HG02588 (cell line): ENCODE results near the gene CCDC106.
A peak's percentile ranks its signal among the peaks of the same experiment; 100 is the strongest.

Experiments
- ATAC-seq: cut with Tn5 transposase; IDR thresholded peaks from one replicate; pipeline ENCODE4 v1.9.1; 2021; ENCODE audit warnings: mild to moderate bottlenecking, moderate library complexity; ENCODE audit not compliant: unreplicated experiment

CCDC106 gene

GRCh38 chr19:55647732-55648584, at the start of gene CCDC106:
Gene CCDC106, plus strand, starts transcription at chr19:55648212. Its CDS starts 835 bp downstream, at chr19:55649047.
- no peak for ATAC-seq

GRCh38 chr19:55598719-55599467, 49.1 kb upstream of the CCDC106 start:
- ATAC-seq = peak; percentile 37

- peak; percentile 46 for ATAC-seq
These were observed 48.6 kb upstream of the CCDC106 start, which contains the start of gene FIZ1 for GRCh38 chr19:55599468-55599841. Gene FIZ1, minus strand, starts transcription at chr19:55599517. Its CDS starts 1,652 bp downstream, at chr19:55597865.

DNA sequence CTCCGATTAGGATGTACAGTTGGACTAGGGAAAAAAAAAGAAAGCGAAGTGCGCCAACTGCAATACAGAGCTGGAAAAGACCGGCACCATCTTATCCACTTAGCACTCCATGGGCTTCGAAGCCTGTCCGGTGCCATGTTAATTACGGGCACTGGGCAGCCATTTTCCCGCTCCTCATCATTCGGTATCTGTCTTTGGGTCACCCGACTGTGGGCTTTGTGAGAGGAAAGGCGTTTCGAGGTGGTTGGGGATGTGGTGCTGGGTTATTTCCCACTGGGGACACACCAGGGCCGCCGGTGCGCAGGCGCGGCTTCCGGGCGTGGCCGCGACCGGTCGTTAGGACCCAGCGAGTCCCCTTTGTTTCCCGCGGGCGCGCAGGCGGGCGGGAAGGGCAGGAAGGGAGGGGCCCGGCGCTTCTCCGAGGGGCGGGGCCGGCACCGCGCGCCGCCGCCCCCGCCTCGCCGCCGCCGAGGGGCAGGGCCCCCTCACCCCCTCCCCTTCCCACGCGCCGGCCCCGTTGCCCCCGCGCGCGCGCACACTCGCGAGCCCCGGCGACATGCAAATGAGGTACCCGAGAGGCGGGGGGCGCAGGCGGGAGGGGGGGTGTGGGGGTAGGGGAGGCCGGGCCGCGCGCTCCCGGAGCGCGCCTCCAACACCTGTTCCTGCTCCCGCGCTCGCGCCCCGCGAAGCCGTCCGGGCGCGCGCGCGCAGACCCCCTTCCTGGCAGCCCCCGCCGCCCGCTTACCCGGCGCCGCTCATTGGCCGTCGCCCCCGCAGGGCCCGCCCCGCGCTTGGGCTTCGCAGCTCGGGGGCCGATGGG, 48.0 kb upstream of the CCDC106 start, which contains the start of gene ZNF524:
ZNF524 (plus strand) TSS at position 447 of the 820 bp plus-strand sequence. CDS start 1,825 bp downstream, outside the sequence.
- ATAC-seq = peak; percentile 39

- ATAC-seq = no peak
These were observed 47.4 kb upstream of the CCDC106 start for GRCh38 chr19:55600662-55601028.

DNA sequence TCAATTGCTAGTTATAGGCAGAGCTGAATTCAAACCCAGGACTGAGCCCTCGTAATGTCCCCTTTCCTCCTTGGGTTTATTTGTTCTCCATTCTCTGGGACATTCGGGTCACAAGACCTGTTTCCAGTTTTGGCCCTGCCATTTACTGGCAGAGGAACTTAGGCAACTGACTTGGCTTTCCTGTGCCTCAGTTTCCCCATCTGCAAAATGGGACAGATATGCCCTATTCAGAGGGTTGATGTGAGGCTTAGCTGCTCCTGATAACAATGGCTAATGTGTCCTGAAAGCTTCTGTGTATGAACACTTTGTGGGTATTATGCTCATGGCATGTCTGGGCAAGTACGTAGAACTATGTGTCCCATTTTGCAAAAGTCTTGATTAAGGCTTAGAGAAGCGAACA, 46.9 kb upstream of the CCDC106 start:
- ATAC-seq = no peak

GRCh38 chr19:55602104-55603001, 45.7 kb upstream of the CCDC106 start:
- ATAC-seq = no peak

- no peak for ATAC-seq
These were observed 44.9 kb upstream of the CCDC106 start for GRCh38 chr19:55603115-55603514.

DNA sequence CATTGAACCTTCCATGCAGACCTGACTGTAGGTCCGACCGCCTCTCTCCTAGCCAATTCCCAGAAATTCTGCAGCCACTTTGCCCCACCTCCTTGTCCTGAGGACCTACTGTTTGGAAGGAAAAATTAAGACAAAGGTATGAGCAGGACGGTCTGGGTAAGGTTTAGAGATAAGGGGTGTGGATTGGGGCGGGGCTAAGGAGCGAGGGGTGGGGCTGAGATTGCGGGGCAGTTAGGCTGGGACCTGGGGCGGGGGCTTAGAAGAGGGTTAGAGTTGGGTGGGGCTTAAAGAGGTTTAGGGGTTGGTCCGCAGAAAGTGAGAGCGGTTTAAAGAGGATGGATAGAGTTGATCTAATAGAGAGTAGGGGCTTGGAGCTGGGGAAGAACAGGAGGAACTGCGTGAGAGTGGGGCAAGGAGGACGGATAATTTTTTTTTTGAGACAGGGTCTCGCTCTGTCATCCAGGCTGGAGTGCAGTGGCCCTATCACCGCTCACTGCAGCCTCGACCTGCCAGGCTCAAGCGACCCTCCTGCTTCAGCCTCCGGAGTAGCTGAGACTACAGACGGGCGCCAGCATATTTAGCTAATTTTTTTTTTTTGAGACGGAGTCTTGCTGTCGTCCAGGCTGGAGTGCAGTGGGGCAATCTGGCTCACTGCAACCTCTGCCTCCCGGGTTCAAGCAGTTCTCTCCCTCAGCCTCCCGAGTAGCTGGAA, 44.3 kb upstream of the CCDC106 start:
- ATAC-seq = no peak

- ATAC-seq = peak; percentile 65
These were observed 42.8 kb upstream of the CCDC106 start for GRCh38 chr19:55605207-55605636.

DNA sequence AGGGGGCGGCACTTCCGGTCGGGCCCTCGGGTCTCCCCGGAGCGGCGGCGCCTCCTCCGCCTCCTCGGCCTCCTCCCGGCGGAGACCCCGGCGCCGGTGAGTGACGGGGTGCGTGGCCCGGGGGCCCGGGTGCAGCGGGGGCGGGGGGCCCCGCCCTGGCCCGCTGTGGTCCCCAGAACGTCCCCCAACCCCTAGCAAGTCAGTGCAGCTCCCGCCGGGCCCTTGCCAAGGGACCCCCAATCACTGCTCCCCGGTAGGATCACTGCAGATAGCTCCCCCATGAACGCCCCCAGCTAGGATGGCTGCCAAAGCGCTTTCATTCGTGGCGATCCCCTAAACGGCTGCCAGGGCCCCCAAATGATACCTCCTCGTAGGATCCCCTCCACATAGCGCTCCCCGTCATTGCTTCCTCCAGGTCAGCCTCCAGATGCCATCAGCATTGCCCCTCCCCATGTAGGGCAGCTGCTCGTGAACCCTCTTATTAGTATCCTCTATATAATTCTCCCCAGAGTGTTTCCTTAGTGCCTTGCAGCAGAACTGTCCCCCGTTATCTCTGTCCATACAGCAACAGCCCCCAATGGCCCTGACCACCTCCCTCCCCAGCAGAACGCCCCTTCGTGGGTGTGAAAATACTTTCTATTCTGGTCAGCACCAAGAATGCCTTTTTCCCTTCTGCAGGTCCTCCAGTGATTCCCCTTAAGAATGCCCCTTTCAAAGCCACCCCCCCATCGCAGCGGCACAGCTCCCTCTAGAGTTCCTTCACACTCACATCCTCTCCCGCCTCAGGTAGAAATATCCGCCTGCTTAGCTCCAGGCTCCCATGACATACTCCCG, 42.2 kb upstream of the CCDC106 start, which contains the start of gene ZNF865:
ZNF865 (plus strand) TSS at position 11 of the 834 bp plus-strand sequence. CDS start 7,972 bp downstream, outside the sequence.
- peak; percentile 17 for ATAC-seq

GRCh38 chr19:55606471-55606787, 41.6 kb upstream of the CCDC106 start:
- no peak for ATAC-seq

DNA sequence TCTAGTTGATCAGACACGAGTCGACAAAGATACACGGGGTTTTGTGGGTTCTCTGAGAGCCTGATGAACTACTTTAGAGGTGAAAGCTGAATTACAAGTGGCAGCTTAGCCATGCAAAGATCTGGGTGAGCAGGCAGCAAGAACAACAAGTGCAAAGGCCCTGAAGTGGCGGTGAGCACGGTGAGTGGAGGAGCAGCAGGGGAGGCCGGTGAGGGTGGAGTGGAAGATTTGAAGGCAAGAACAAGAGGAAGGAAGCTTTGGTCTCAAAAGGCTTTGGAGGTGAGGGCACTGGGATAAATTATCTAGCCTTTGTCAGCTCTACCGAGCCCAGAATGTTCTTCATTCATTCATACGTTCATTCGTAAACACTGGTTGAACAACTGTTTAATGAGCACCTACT, 41.2 kb upstream of the CCDC106 start:
- ATAC-seq = no peak

GRCh38 chr19:55609326-55609725, 38.7 kb upstream of the CCDC106 start:
- ATAC-seq = no peak

- ATAC-seq = no peak
These were observed 36.6 kb upstream of the CCDC106 start for GRCh38 chr19:55611300-55611982.

GRCh38 chr19:55611983-55612645, 35.9 kb upstream of the CCDC106 start:
- no peak for ATAC-seq

DNA sequence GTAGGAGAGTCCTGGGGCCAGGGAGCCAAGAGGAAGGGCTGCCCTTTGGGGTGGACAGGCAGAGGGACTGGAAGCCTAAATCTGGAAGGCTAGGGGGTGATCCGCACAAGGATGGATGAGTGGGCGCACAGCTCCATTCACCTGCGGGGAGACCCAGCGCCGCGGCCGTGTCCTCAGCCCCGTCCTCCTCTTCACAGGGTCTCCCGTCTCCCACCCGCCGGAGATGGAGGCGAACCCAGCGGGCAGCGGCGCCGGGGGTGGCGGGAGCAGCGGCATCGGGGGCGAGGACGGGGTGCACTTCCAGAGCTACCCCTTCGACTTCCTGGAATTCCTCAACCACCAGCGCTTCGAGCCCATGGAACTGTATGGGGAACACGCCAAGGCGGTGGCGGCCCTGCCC, 34.6 kb upstream of the CCDC106 start:
- no peak for ATAC-seq
